Measurements from ENCODE around the gene FBXO24. TPM values are rescaled to one million over a fixed set of nuclear protein-coding genes. Genes with fewer than 3 reads are reported as not detected.

FBXO24 gene
- total RNA-seq, 1 donor from 2014 or later: 0.42 TPM

DNA sequence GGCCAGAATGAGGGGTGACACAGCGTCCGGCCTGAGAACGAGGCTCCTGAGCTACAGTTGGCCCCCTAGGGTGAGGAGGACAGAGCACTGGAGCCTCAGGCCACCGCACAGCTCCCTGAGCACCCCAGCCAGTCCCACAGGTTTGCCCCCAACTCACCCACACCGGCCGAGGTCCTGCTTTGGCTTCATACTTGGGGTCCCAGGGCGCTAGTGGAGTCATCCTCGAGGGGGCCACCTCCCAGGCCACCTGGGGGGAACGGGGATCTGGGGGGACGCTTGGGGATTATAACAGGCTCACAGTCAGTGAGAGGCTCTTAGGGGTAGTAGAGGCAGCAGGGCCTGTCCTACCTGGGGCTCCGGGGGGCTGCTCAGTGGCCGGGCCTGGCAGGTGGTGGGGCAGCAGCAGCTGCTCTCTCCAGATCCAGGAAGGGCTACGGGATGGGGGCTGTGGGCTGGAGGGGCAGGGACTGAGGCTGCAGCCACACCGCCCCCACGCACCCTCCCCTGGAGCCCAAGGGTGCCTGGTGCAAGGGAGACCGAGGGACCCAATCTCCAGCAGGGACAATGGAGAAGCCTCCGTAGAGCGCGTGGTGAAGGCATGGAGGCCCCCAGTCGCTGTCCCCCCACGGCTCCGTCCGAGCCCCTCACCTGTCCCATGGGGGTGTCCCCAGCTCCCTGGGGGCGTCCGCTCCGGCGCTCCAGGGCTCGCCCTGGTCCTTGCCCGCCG, 13.0 kb upstream of the FBXO24 start:
- H3K4me1 Mint-ChIP-seq: peaks cover 13% of the 10 kb centered on the region
- no peak overlapping the region for H3K4me3 Mint-ChIP-seq
- peaks cover 31% of the 10 kb centered on the region for H3K36me3 Mint-ChIP-seq (ENCODE audit: low read depth)
- no peak overlapping the region for H3K27ac Mint-ChIP-seq
- intact Hi-C loops (cut with micrococcal nuclease): no loop called here
- no peaks in the 10 kb centered on the region for H3K9me3 Mint-ChIP-seq
- DNase-seq: no peak
- H3K27me3 Mint-ChIP-seq: peaks cover 3% of the 10 kb centered on the region

DNA sequence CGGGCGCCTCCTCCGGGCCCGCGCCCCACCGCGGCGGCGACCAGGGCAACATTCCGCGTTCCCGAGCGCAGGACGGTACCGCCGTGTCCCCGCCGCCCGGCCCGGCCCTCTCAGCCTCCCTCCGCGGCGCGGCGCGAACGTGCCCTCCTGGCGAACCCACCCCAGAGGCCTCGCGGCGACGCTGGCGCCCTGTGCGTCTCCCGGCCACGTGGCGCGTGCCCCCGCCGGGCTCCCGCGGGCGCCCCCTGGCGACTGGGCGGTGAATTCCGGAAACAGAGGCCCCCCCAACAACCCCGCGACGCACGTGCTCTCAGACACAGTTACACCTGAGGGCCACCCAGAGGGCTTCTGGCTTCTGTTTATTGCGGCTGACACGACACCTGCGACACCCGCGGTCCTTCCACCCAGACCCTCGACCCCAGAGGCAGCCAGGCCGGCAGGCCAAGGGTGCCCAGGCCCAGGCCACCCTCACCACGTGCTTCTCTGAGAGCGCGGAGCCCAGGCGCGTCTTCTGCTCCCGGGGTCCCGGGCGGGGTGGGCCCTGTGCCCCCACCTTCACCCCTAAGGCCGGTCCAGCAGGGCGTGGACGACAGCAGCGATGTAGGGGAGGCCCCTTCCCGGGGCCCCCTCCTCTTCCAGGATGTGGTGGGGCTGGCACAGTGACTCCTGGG, 12.3 kb upstream of the FBXO24 start, which contains the start of gene SAP25:
Gene SAP25, minus strand, starts transcription at position 210 of the 671 bp plus-strand sequence. Its CDS starts 158 bp downstream, at position 52.
- Mint-ChIP-seq H3K27me3 (peaks cover 3% of the 10 kb centered on the region), H3K36me3 (ENCODE audit: low read depth) (peaks cover 35% of the 10 kb centered on the region), H3K27ac (no peak within 1 kb of the TSS), H3K4me3 (no peak within 1 kb of the TSS), H3K4me1 (peaks cover 9% of the 10 kb centered on the region), H3K9me3 (no peaks in the 10 kb centered on the region)
- intact Hi-C loops (cut with micrococcal nuclease): no loop called here
- DNase-seq: no peak

DNA sequence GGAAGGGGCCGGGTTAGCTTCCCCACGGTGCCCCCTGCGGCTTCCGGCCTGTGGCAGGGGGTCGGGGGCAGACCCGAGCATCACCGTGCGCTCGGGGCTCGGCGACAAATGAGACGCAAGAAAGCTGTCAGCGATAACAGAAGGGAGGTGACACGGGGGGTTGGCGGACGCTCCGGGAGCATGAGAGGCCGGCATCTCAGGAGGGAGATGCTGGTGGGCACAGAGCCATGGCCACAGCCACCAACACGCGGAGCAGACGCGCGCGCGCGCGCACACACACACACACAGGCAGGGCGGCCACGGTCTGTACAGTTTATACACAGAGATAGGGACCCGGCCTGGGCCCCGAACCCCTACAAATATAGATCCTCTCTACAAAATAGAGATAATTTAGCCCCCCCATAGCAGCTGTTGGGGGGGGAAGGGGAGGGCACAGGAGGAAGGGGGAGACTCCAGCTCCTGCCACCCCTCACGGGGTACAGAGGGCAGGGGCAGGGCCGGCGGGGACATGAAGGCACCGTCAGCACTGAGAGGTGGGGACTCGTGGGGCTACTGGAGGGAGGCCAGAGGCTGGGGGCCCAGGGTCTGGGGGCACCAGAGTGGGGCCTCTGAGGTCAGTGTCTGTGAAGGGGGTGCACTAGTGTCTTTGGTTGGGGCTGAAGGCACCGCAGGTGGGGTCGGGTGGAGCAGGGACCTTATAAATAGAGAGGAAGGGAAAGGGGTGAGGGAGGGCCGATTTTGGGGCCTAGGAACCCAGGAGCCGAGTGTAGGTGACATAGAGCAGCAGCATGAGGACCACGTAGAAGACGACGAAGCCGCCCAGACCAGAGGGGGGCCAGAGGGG, 11.5 kb upstream of the FBXO24 start:
- H3K4me1 Mint-ChIP-seq: peaks cover 3% of the 10 kb centered on the region
- peaks cover 39% of the 10 kb centered on the region for H3K36me3 Mint-ChIP-seq (ENCODE audit: low read depth)
- no peak for DNase-seq
- H3K27ac Mint-ChIP-seq: no peak overlapping the region
- intact Hi-C loops (cut with micrococcal nuclease): no loop called here
- no peak overlapping the region for H3K4me3 Mint-ChIP-seq
- H3K27me3 Mint-ChIP-seq: no peaks in the 10 kb centered on the region
- H3K9me3 Mint-ChIP-seq: no peaks in the 10 kb centered on the region

DNA sequence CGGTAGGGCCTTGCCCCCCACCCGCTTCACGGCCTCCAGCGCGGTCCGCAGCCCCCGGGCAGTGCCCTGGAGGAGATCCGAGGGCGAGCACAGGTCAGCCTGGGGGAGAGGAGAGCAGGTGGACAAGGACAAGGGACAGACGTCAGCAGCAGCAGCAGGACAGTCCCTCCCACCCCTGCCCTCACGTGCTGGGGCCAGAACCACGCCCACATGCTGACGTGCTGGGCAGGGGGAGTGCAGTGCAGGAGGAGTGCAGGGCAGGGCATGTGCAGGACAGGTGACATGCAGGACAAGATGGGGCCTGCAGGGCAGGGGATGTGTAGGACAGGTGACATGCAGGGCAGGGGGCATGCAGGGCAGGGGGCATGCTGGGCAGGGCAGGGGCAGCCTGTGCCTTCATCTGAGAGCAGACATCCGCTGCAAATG, 10.9 kb upstream of the FBXO24 start:
- H3K27me3 Mint-ChIP-seq: no peaks in the 10 kb centered on the region
- no peak for DNase-seq
- peaks cover 42% of the 10 kb centered on the region for H3K36me3 Mint-ChIP-seq (ENCODE audit: low read depth)
- intact Hi-C loops (cut with micrococcal nuclease): no loop called here
- H3K4me1 Mint-ChIP-seq: peaks cover 2% of the 10 kb centered on the region
- H3K9me3 Mint-ChIP-seq: no peaks in the 10 kb centered on the region
- no peak overlapping the region for H3K4me3 Mint-ChIP-seq
- no peak overlapping the region for H3K27ac Mint-ChIP-seq

DNA sequence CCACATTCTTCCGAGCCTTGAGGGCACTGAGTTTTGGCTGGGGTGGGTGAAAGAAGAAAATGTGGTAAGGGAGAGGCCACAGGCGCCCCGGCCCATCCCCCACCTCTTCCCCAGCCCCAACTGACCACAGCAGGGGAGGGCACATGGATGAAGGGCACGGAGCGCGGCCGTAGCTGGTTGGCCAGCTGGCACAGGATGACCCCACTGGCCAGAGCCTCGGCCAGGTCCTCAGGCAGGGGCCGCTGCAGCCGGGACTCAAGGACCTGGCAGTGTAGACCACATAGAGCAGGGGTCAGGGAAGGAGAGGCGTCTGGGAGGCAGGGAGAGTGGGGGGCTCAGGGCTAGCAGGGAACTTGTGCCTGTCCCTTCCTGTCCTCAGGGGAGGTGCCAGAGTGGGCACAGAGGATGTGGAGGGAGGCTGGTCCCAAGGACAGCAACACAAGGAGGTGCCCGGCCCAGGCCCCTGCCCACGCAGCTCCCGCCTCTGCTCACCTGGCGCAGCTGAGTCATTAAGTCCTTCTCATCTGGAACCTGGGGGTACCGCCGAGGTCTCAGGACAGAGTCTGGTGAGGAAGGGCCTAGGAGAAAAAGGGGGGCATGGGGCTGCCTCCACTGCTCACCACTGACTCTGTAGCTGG, 10.3 kb upstream of the FBXO24 start:
- H3K4me1 Mint-ChIP-seq: peaks cover 2% of the 10 kb centered on the region
- intact Hi-C loops (cut with micrococcal nuclease): no loop called here
- peaks cover 42% of the 10 kb centered on the region for H3K36me3 Mint-ChIP-seq (ENCODE audit: low read depth)
- H3K4me3 Mint-ChIP-seq: no peak overlapping the region
- no peak for DNase-seq
- no peaks in the 10 kb centered on the region for H3K27me3 Mint-ChIP-seq
- H3K9me3 Mint-ChIP-seq: no peaks in the 10 kb centered on the region
- no peak overlapping the region for H3K27ac Mint-ChIP-seq

DNA sequence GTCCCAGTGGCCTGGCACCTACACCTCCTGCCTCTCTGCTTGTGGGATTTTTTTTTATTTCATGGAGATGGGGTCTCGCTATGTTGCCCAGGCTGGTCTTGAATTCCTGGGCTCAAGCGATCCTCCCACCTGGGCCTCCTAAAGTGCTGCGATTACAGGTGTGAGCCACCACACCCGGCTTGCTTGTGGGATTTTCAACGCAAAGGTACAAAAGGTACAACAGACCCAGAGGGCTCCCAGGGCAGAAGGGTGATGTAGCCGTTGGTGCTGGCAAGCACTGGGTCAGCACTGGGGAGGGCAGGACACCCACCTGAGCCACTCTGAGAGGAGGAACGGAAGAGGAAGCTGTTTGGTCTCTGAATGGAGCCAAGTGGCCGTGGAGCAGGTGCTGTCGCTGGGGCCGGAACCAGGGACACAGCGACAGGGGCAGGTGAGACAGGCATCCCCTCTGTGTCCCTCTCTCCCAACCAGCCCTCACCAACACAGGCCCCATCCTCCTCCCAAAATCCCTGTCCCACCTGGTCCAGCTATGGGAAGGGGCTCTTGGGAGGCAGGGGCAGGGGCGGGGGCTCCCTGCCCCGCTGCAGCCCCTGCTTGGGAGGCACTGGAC, 9.6 kb upstream of the FBXO24 start:
- H3K36me3 Mint-ChIP-seq (ENCODE audit: low read depth): peaks cover 42% of the 10 kb centered on the region
- intact Hi-C loops (cut with micrococcal nuclease): no loop called here
- H3K9me3 Mint-ChIP-seq: no peaks in the 10 kb centered on the region
- no peak for DNase-seq
- peaks cover 2% of the 10 kb centered on the region for H3K4me1 Mint-ChIP-seq
- no peak overlapping the region for H3K27ac Mint-ChIP-seq
- no peaks in the 10 kb centered on the region for H3K27me3 Mint-ChIP-seq
- no peak overlapping the region for H3K4me3 Mint-ChIP-seq

DNA sequence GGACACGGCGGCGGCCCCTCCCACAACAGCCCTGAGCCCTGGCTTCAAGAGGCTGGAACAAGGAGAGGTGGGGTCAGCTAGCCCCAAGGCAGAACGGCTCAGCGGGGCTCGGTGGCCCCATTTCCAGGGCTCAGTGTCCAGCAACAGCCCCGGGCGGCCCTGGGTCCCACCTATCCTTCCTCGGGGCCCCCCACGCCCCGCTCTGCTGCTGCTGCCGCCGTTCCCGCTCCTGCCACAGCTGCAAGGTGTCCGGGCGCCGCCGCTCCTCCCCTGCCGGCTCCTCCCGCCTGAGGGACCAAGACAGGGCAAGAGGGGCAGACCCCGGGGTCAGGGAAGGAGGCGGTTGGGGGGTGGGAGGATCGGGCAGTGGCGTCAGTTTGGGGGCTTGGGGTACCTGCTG, 9.0 kb upstream of the FBXO24 start:
- DNase-seq: no peak
- peaks cover 39% of the 10 kb centered on the region for H3K36me3 Mint-ChIP-seq (ENCODE audit: low read depth)
- H3K27me3 Mint-ChIP-seq: no peaks in the 10 kb centered on the region
- H3K4me1 Mint-ChIP-seq: no peaks in the 10 kb centered on the region
- intact Hi-C loops (cut with micrococcal nuclease): no loop called here
- H3K27ac Mint-ChIP-seq: no peak overlapping the region
- H3K9me3 Mint-ChIP-seq: no peaks in the 10 kb centered on the region
- H3K4me3 Mint-ChIP-seq: no peak overlapping the region

DNA sequence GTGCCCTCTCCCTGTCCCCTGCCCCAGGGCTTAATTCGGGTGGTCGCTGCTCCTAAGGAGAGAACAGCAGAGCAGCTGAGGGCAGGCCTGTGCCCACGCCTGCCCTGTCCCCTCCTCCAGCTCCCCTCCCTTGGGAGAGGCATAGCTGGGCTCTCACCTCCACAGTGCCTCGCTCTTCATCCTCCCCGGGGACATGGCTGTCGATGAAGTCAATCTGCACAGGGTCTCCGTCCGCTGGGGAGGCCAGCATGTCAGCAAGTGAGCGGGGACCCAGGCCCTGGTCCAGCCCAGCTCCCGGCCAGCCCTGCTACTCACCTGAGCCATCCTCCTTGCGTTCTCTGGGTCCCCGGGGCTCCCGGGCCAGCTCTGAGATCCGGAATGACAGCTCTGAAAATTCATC, 8.6 kb upstream of the FBXO24 start:
- intact Hi-C loops (cut with micrococcal nuclease): no loop called here
- Mint-ChIP-seq H3K36me3 (ENCODE audit: low read depth) (peaks cover 35% of the 10 kb centered on the region), H3K27ac (no peak overlapping the region), H3K9me3 (no peaks in the 10 kb centered on the region), H3K27me3 (no peaks in the 10 kb centered on the region), H3K4me3 (no peak overlapping the region), H3K4me1 (peaks cover under 1% of the 10 kb centered on the region)
- DNase-seq: no peak

DNA sequence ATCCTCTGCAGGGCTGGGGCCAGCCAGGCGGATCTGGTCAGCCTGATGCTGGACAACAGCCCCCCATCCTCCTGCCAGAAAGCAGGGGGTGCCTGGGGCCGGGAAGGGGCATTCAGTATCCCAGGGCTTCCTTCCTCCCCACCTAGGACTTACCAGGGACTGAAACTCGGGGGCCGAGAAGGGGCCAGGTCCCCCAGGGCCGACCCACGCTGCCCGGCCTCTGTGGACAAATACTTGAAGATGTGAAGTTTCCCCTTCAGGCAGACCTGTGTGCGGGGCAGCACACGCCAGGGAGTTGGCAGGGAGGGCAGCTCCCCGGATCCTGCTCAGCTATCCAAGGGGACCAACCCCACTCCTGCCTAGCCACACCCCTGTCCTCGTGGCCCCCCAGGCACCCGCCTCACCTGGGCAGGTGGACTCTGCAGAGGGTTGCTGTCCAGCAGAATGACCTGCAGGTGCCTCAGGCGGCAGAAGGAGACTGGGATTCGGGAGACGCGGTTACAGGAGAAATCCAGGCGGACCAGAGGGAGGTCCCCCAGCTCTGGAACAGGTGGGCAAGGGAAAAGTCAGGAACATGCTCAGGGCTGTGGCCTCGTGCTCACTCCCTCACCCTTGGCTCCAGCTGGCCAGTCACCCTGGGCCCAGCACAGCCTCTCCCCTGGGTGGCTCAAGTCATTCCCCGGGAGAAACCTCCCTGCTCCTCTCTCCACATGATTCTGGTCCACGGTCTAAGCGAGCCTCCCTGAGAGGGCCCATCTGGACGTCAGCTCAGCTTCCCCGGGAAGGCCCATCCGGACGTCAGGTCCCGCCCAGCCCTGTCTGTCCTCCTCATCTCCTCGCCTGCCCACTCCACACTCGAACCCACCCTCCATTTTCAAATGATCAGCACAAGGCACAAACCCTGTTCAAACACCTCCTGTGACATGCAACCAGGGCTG, 7.6 kb upstream of the FBXO24 start:
- DNase-seq: no peak
- Mint-ChIP-seq H3K36me3 (ENCODE audit: low read depth) (peaks cover 35% of the 10 kb centered on the region), H3K4me3 (no peak overlapping the region), H3K27me3 (no peaks in the 10 kb centered on the region), H3K27ac (no peak overlapping the region), H3K9me3 (no peaks in the 10 kb centered on the region), H3K4me1 (peaks cover 8% of the 10 kb centered on the region)
- intact Hi-C loops (cut with micrococcal nuclease): no loop called here

DNA sequence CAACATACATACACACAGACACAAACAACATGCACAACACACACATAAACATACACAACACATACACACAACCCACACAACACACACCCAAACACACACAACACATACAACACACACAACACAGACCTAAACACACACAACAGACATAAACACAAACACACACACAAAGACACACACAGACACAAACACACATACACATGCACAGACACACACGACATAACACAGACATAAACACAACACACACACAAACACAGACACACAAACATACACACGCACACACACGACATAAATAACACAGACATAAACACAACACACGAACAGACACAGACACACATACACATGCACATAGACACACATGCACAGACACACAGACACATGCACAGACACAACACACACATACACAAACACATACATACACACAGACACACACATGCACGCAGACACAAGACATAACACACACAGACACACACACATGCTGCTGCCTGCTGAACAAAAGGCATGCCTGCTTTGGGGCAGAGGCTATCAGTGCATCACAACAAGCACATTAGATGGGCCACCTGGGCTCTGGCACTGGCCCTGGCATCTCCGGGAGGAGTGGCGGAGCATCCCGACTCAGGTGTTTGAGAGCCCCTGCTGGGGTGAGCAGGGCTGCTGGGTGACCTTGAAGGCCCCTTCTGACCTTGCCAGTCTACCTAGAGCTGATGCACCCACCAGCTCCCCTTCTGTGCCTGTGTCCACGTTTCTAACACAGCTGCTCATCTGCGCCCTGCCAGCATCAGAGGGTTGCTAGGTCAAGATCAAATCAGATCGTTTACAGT, 5.5 kb upstream of the FBXO24 start:
- DNase-seq: no peak
- H3K36me3 Mint-ChIP-seq (ENCODE audit: low read depth): peaks cover 25% of the 10 kb centered on the region
- no peak overlapping the region for H3K4me3 Mint-ChIP-seq
- peaks cover 25% of the 10 kb centered on the region for H3K4me1 Mint-ChIP-seq
- no peak overlapping the region for H3K27ac Mint-ChIP-seq
- H3K9me3 Mint-ChIP-seq: no peaks in the 10 kb centered on the region
- intact Hi-C loops (cut with micrococcal nuclease): loop anchor here (10.0 kb wide), 1 partner anchor 456 kb away; the partner anchor contains the start of gene MBLAC1
- H3K27me3 Mint-ChIP-seq: no peaks in the 10 kb centered on the region

DNA sequence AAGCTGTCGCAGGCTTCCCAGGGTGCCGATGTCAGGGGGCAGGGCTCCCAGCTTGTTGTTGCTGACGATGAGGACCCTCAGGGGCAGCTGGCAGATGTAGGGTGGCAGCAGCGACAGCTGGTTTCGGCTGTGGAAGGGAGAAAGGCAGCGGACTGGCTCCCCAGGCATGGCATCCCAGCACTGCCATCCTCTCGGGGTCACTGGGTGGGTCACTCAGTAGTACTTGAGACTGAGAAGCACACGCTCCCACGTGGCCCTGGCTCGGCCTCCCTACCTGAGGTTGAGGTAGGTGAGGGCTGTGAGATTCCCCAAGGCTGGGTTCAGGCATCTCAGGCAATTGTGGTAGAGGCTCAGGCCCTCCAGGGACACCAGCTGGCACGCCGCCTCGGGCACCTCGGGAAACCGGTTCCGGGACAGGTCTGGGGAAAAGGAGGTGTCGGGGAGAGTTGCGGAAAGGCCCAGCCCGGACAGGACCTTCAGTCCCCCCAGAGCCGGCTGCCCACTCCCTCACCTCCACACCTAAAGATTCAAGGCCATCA, 4.0 kb upstream of the FBXO24 start:
- Mint-ChIP-seq H3K27me3 (no peaks in the 10 kb centered on the region), H3K4me1 (peaks cover 28% of the 10 kb centered on the region), H3K9me3 (no peaks in the 10 kb centered on the region), H3K27ac (peak overlapping the region; percentile 96), H3K4me3 (peak overlapping the region; percentile 91), H3K36me3 (ENCODE audit: low read depth) (peaks cover 21% of the 10 kb centered on the region)
- no peak for DNase-seq
- intact Hi-C loops (cut with micrococcal nuclease): loop anchor here (2.0 to 10.0 kb wide), 2 partner anchors 13 to 457 kb away; partner anchors contain the start of gene MBLAC1

All from activated CD4-positive, alpha-beta T cell treated with anti-CD3 and anti-CD28 coated beads, Interleukin-2, amount 10 ng/mL, durations not matched to agents 24 days and 14 days (primary cell).